HG03565 (cell line): ENCODE data around the gene CREB3L1.
"Not testable (repeated sequence)": the region's sequence is repeated elsewhere in the genome, so short reads cannot be mapped to it uniquely, and the experiment has no call there.

Source experiments
- ATAC-seq: cut with Tn5 transposase; IDR thresholded peaks from one replicate; pipeline ENCODE4 v1.9.1; 2021; ENCODE audit warnings: mild to moderate bottlenecking, moderate library complexity; ENCODE audit not compliant: unreplicated experiment

Gene CREB3L1

DNA sequence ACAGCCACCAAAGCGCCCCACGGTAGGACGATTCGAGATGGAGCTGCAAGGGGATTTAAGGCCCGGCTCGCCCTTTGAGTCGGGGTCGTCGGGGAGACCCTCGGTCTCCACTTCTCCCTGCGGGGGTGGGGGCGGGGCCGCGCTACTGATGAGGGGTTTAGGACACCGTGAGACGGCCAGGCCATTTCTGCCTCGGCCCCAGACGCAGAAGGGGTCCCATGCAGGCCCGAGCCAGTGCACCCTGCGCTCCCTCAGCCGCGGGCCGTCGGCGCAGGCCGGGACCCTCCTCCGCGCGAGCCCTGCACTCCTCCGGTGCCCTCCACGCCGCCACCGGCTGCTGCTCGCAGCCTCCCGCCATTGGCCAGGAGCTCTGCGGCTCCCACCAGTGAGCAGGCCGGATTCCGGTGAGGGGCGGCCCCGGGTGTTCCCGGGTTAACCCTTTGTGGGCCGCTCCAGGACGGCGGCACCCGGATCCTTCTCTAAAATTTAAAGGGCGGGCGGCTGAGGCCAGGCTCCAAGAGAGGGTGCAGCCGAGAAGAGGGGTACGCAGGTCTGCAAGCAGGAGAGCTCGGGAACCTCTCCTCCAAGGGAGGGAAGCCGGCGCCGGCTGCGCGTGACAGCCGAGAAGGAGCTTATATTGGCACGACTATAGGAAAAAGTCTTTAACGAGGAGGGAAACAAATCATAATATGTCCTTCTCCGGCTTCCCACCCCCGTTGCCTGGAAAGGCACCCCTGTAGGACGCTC lies 18.0 kb downstream of the CREB3L1 start:
- no peak for ATAC-seq

DNA sequence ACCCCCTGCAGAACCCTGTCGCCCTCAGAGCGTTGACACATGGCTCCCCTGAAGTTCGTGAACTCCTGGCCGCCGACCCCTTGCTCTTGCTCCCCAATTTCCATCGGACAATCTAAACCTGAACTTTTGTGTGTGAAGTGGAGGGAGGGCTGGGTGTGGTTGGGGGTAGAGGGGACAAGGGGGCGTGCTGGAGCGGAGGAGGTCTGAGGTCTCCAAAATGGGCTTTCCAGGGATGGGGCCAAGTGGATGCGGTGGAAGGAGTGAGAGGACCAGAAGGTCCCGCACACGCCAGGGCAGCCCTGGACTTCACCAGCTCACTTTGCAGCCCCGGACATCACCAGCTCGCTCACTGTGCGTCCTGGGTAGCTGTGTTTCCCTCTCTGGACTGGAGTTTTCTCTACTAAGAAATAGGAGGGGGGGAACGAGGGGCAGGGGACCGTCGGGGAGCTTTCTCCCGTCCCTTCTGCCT lies 18.6 kb downstream of the CREB3L1 start:
- ATAC-seq: no peak

DNA sequence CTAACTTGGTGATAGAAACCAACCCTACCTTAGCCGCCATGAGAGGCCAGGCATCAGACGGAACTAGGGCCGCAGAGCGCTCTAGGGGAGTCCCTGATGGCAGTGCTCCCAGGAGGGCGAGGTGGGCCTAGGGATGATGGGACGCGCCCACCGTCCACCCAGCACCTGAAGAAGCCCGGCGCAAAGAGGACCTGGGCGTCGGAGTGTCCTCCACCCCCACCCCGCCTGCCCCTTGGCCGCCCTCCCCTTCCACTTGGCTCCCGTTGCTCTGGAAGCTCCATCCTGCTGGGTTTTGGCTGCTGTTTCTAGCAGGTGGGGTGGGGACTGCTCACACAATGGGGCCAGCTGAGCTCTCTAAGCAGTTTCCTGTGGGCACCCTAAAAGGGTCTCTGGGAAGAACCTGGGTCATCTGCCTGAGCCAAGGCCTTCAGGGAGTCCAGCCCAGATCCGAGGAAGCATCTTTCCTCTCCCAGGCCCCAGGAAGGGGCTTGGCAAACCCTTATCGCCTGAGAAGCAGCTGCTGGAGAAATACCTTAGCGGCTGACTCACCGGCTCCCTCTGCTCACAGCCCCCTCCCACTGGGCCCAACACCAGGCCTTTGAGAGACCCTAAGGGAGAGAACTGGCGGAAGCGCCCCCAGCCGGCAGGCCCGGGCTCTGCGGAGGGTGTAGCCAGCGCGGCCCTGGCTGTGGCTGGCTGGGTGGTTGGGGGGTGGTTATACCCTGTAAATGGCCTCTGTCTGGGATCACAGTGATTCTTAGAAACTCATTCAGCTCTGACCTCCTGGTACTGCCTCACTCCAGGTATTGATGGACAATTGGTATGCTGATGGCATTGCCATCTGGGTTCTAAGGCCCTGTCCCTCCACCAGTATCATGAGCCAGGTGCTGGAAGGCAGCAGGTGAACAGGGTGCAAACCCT lies 19.3 kb downstream of the CREB3L1 start:
- no peak for ATAC-seq

DNA sequence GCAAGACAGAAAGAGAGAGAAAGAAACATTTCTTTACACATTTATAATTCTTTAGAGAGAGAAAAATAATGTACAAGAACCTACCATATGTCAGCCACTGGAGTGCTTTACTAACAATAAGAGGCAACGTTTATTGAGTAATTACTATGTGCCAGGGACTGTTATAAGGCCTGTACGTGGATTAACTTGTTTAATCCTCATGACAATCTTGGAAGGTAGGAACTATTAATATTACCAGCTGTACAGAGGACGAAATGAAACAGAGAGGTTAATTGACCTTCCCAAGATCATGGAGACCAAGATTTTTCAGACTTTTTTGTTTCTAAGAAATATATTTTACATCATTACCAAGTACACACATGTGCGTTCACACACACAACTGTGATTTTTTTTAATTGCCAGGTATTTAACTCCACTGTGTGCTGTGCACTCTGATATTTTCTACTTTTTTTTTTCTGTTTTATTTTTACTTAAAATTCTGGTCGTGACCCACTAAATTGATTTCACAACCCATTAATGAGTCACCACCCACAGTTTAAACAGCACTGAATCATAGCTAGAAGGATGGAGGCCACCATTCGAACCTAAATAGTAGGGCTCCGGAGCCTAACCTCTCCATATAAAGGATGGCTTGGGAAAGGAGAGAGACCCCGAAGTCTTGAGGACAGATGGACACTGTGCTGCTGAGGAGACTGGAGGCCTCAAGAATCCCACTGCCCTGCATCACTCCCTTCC lies 21.4 kb downstream of the CREB3L1 start:
- ATAC-seq: no peak

DNA sequence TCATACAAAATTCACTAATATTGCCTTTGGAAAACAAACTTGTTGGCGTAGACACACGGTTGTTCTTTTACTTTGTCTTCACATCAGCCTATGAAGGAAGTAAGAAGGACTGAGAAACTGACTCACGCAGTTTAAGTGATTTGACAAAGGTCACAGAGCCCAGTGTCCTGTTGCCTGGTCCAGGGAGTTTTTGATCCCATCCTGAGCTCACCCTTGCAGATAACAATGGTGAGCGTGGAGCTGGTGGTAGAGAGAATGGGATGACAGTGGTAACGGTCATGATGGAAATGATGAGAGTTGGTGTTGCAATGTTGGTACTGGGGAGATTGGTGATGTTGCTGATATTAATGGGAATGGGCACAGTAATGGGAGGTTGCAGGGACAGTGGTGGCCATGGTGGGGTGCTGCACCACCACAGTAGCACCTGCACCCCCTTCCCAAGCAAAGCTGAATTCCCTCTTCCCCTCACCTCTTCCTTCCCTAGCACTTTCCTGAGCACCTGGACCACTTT lies 22.0 kb downstream of the CREB3L1 start:
- ATAC-seq: no peak

DNA sequence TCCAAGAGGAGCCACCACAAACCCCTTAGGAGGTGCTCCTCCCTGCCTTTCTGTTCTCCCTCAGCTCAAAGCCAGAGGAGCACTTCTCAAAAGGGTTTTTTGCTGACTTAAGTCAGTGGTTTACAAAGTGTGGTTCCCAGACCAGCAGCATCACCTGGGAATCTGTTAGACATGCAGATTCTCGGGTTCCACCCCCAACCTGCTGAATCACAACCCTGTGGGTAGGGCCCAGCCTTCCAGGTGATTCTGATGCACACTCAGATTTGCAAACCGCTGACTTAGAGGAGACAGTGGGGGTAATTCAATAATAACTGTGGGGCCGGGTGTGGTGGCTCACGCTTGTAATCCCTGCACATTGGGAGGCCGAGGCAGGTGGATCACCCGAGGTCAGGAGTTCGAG lies 22.8 kb downstream of the CREB3L1 start:
- ATAC-seq: no peak

DNA sequence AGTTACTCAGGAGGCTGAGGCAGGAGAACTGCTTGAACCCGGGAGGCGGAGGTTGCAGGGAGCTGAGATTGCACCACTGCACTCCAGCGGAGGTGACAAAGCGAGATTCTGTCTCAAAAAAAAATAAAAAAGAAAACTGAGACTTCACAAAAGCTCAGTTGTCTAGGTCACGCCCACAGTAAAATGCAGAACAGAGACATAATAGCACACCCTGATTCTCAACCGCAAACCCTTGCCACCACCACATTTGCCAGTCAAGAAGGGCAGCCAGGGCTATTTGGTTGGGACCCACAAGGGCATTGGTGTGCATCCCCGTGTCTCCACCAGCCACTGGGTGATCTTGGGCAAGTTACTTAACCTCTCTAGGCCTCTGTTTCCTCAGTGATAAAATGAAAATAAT lies 25.4 kb downstream of the CREB3L1 start:
- ATAC-seq: peak; percentile 43

DNA sequence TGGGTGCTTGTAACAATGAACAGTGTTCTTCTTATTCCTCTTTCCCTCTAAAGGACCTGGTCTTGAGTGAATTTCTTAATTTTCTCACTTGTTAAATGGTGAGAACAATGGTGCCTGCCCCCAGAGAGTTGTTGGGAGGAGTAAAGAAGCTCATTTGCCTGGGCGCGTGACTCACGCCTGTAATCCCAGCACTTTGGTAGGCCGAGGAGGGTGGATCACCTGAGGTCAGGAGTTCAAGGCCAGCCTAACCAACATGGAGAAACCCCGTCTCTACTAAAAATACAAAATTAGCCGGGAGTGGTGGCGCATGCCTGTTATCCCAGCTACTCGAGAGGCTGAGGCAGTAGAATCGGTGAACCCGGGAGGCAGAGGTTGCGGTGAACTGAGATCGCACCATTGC lies 26.6 kb downstream of the CREB3L1 start:
- ATAC-seq: not testable (repeated sequence)

DNA sequence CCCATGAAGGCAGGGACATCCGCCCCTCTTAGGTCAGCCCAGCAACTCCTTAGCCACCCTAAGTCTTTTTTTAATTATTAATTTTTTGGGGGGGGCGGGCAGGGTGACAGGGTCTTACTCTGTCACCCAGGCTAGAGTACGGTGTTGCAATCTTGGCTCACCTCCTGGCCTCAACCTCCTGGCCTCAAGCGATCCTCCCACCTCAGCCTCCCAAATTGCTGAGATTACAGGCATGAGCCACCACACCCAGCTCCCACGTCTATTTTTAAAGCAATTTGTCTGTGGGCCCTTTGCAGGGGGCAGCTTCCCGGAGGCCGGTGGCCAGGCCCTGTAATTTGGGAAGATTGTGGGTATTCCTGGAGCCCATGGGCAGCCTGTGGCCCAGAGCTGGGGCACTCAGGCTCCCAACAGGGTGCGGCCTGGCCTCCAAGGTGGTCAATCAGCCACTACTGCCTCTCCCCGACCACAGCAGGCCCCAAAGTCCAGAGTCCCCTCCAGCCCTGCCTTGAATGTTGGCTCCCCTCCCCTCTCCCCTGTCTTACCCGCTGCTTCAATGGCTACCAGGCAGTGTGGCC lies 27.2 kb downstream of the CREB3L1 start:
- ATAC-seq: no peak

DNA sequence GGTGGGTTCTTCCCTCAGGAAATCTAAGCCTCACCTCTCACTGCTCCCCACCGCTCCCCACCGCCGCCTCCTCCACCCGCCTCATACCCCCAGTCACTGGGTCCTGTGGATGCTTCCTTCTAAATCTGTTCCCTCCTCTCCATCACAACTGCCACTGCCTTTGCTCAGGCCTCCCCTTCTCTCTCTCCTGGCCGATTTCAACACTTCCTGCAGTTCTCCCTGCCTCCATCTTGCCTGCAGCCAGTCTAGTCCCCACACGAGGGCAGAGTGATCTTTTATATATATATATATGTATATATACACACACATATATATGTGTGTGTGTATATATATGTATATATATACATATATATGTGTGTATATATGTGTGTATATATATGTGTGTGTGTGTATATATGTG lies 27.8 kb downstream of the CREB3L1 start:
- no peak for ATAC-seq

DNA sequence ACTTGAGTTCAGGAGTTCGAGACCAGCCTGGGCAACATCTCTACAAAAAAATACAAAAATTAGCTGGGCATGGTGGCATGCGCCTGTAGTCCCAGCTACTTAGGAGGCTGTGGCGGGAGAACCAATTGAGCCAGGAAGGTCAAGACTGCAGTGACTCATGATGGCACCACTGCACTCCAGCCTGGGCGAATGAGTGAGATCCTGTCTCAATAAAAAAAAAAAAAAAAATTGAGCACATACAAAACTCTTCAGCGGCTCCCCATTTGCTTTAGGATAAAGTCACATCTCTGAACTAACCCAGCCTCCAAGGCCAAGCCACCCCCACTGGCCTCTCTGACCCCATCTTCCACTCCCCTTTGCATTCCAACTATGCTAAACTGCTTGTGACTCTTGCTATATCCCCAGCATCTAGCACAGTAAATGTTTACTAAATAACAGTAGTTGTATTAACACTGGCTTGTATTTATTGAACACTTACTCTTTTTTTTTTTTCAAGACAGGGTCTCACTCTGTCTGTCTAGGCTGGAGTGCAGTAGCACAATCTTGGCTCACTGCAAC lies 28.9 kb downstream of the CREB3L1 start:
- ATAC-seq: no peak

DNA sequence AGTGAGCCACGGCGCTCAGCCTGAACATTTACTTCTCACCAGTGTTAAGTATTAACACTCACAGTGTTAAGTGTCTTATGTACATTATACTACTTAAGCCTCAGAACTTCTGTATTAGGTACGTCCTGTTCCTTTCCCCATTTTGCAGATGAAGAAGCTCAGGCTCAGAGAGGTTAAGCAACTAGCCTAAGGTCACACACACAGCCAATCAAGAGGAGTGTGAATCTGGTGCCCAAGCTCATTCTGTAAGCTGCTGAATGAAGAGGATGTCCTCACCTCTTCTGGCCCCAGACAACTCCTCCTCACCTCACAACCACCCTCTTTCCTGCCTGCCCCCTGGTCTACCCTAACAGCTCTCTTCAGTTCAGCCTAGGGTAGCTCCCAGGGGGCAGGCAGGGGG lies 29.9 kb downstream of the CREB3L1 start:
- ATAC-seq: no peak

DNA sequence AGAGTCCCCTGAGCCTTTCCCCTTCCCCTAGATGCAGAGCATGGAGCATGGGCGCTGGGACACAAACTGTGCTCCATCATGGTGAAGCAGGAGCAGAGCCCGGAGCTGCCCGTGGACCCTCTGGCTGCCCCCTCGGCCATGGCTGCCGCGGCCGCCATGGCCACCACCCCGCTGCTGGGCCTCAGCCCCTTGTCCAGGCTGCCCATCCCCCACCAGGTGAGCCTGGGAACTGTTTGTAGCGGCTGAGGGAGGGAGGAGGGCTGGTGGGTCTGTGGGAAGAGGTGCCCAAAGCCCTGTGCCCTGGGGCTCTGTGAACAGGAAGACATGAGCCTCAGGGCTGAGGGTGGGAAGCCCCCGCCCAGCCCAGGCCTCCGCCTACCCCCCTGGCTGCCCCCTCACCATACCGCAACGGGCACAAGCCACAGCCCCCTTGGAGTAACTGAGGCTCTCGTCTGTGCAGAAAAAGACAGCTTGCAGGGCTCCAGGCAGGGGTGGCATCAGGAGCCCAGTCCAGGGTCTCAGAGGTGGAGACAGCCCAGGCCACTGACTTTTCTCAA lies 30.4 kb downstream of the CREB3L1 start:
- no peak for ATAC-seq

DNA sequence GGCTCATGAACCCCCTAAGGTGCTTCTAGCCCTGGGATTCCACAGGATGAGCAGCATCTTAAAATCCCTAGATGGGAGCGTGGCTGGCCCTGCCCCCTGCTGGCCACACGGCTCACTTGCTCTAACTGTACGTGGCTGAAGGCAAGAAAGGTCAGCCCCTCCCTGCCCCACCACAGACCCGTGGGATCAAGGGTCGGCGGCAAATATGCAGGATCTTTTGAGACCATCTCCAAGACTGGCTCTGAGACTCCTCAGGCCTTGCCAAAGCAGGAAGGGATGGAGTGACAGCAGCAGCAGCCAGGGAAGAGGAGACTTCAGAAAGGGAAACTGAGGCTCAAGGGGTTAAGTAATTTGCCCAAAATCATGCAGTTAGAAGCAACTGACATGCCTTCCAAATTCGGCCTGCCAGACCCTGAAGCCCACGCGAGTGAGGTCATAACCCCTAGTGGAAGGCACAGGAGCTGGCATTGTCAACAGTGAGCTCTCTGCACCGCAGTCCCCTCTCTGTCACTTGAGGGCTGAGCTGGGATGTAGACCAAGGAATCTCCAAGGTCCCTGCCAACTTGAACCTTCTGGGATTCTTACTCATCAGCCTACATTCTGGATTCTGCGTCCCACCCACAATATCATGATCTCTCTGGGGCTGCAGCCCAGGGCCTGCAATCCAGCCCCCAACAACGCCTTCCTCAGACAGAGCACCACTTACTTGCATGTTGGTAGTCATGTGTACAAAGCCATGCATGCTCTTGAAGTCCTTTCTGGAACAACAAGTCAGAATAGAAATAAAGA lies 31.4 kb downstream of the CREB3L1 start:
- ATAC-seq: no peak

DNA sequence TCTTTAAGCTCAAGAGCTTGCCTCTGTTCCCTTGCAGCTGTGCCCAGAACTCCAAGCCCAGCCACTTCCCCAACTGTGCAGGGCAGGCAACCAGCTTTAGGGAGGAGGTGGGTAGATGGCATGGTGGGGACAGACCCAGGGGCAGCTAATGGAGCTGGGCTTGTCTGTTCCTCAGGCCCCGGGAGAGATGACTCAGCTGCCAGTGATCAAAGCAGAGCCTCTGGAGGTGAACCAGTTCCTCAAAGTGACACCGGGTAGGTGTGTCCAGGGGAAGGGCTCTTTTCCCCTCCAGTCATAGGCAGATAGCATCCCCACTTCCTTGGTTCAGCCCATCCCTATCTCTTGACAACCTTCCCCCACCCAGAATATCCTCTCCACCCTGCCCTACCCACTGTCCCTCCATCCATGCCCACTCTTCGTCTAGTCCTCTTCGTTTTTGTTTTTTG lies 32.4 kb downstream of the CREB3L1 start:
- no peak for ATAC-seq

DNA sequence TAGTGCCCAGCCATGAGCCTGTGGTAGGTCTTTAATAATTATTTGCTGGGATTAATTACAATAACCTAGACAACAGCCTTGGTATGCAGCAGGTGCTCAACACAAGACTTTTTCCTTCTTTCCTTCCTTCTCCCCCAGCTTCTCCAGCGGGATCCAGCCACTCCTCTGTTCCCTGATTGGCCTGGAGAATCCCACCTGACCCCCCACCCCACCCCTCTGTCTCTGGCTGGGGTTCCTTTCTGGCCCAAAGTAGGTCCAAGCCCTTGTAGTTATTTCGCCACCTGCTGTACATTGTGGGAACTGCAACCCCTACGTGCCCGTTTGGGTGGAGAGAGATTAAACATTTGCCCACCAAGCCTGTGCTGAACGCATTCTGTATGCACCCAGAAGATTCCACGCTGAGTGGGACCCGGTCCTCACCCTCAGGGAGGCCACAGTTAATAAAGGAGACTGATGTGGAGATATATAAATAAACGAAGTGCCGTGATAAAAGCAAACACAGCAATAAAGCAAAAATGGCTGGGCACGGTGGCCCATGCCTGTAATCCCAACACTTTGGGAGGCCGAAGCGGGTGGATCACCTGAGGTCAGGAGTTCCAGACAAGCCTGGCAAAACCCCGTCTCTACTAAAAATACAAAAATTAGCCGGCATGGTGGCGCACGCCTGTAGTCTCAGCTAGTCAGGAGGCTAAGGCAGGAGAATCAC lies 37.7 kb downstream of the CREB3L1 start:
- ATAC-seq: no peak

DNA sequence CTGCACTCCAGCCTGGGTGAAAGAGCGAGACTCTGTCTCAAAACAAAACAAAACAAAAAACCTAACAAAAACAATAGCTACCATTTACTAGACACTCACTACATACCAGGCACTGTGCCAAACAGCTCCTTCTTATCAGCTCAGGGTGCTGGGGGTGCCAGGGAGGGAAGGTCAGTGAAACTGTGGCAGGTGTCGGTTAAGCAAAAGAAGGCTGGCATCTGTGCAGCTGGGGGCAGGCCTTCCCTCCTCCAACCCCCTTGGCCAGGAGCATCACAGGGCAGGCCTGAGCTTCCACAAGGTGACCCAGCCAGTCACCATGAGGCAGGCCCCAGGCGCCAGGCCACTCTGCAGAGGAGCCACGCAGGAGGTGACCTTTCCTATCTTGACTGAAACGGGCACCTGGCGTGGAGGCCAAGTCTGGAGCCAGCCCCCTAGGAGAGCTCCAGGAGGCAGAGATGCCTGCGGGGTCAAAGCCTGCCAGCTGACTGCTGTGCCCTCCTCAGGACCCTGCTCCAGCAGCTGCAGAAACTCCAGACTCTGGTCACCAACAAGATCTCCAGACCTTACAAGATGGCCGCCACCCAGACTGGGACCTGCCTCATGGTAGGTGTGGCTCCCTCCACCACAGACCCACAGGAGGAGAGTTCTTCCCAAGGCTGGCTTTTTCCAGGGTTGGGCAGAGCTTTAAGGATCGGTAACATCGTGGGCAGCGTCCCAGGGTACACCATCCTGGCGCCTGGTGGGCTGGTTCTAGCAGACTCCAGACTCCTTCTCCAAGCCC lies 38.5 kb downstream of the CREB3L1 start:
- no peak for ATAC-seq

DNA sequence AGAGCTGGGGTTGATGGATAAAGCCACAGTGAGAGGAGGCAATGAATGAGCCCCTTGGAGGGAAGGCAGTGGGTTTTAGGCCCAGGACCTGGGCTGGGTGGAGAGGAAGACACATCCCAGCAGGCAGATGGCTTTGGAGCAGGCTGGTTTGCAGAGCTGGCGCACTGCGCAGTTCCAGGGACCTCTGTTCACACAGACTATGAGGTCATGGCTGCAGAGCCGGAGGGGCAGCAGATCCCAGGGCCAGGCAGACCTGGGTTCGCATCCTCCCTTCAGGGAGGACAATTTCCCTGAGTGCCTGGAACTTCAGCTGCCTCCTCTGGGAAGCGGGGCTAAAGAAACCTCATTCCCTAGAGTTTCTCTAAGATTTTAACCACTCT lies 41.6 kb downstream of the CREB3L1 start:
- ATAC-seq: no peak
